ENCODE measurements around the gene ANK2. TPM values are rescaled to one million over a fixed set of nuclear protein-coding genes. Genes with fewer than 3 reads are reported as not detected.

Gene ANK2
- total RNA-seq, 1 donor from 2014 or later = 4.1 TPM

DNA sequence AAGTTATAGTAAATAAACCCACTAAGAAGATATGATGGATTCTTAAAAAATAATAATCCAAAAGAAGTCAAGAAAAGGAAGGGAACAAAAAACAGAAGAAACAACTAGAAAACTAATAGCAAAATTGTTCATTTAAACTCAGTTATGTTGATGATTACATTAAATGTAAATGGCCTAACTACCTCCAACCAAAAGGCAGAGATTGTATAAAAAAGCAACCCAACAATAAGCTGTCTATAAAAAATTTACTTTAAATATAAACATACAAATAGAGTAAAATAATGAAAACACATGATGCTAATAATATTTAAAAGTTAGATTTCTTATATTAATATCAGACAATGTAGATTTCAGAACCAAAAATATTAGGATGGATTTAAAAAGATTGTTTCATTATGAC is 371.5 kb downstream of the ANK2 start:
- DNase-seq (ENCODE audit: extremely low read depth, low read depth, low spot score) = no peak

DNA sequence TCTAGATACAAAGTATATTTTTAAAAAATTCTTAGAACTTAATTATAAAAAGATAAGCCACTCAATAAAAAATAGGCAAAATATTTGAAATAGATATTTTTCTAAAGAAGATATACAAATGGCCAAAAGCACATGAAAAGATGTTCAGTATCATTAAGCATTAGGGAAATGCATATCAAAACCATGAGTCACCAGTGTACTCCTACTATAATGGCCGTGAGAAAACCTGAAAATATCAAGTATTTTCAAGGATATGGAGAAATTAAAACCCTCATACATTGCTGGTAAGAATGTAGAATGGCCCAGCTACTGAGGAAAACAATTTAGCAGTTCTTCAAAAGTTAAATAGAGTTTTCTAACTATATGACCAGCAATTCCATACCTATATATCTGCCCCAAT is 374.2 kb downstream of the ANK2 start:
- no peak for DNase-seq (ENCODE audit: extremely low read depth, low read depth, low spot score)

DNA sequence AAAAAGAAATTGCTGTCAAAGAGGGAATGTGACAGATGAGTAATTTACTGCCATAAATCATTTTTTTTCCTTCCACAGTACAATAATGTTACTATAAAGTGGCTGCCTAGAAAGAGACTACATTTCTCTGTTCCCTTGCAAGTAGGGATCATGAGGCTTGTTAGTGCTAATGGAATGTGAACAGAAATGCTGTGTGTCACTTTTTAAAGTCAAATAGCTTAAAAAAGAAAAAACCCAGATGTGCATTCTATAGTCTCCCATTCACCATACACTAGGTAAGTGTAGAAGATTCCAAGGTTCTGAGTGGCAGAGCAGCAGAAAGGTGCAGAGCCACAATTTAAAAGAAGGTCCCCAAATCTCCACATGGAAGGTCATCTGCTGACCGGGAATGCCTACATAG is 383.7 kb downstream of the ANK2 start:
- no peak for DNase-seq (ENCODE audit: extremely low read depth, low read depth, low spot score)

Measured in glomerular endothelial cell (primary cell).